ENCODE results near the gene CADM1.
A peak's percentile ranks its signal among the peaks of the same experiment; 100 is the strongest.

Gene CADM1

GRCh38 chr11:115226556-115226955 is 277.7 kb downstream of the CADM1 start:
- no peak for DNase-seq

- DNase-seq: no peak
These were observed 279.7 kb downstream of the CADM1 start for GRCh38 chr11:115224551-115224950.

- DNase-seq: peak; percentile 48
These were observed 281.2 kb downstream of the CADM1 start for GRCh38 chr11:115222863-115223530.

GRCh38 chr11:115222218-115222862 is 281.9 kb downstream of the CADM1 start:
- peak; percentile 92 for DNase-seq

- no peak for DNase-seq
These were observed 282.6 kb downstream of the CADM1 start for GRCh38 chr11:115221461-115222069.

- DNase-seq: no peak
These were observed 283.3 kb downstream of the CADM1 start for GRCh38 chr11:115220911-115221310.

- no peak for DNase-seq
These were observed 283.8 kb downstream of the CADM1 start for GRCh38 chr11:115220423-115220822.

GRCh38 chr11:115219376-115219775 is 284.8 kb downstream of the CADM1 start:
- DNase-seq: no peak

- no peak for DNase-seq
These were observed 286.4 kb downstream of the CADM1 start for GRCh38 chr11:115217726-115218311.

- no peak for DNase-seq
These were observed 288.3 kb downstream of the CADM1 start for GRCh38 chr11:115215694-115216617.

GRCh38 chr11:115214644-115215234 is 289.5 kb downstream of the CADM1 start:
- no peak for DNase-seq

- no peak for DNase-seq
These were observed 291.2 kb downstream of the CADM1 start for GRCh38 chr11:115213007-115213406.

GRCh38 chr11:115208808-115209259 is 295.4 kb downstream of the CADM1 start:
- DNase-seq: peak; percentile 81

- DNase-seq: no peak
These were observed 296.3 kb downstream of the CADM1 start for GRCh38 chr11:115207916-115208315.

- DNase-seq: peak; percentile 24
These were observed 297.0 kb downstream of the CADM1 start for GRCh38 chr11:115207166-115207591.

- no peak for DNase-seq
These were observed 297.7 kb downstream of the CADM1 start for GRCh38 chr11:115206365-115207022.

GRCh38 chr11:115202900-115203552 is 301.2 kb downstream of the CADM1 start:
- no peak for DNase-seq

- no peak for DNase-seq
These were observed 302.1 kb downstream of the CADM1 start for GRCh38 chr11:115202074-115202473.

- DNase-seq: no peak
These were observed 303.0 kb downstream of the CADM1 start for GRCh38 chr11:115201111-115201792.

GRCh38 chr11:115199481-115200069 is 304.6 kb downstream of the CADM1 start:
- no peak for DNase-seq

Data from DMS153 (cell line).